GM23338 (cell line): ENCODE measurements around the gene FAR1.

ENCODE experiments used
- CTCF ChIP-seq, 2 experiments: fragments of 200-600 bp in 1 of 2; sonication (generic) in 1 of 2; conservative IDR thresholded peaks; 2 replicates each; pipeline versions ENCODE4 v1.5.1 to v1.6.1; 2016 to 2017; ENCODE audit warnings: antibody characterized with exemption in 2 of 2, low read depth in 2 of 2, mild to moderate bottlenecking in 2 of 2, moderate library complexity in 1 of 2
- ETS1 ChIP-seq: IDR thresholded peaks from 2 replicates; pipeline ENCODE4 v1.6.1; 2016; ENCODE audit warnings: antibody characterized with exemption
- EZH2 ChIP-seq: fragments of 200-600 bp; sonication (generic); IDR thresholded peaks from one replicate; pipeline ENCODE4 v1.8.0; 2017; ENCODE audit warnings: antibody characterized with exemption, mild to moderate bottlenecking, low read depth; ENCODE audit not compliant: unreplicated experiment
- EZH2phosphoT487 ChIP-seq: fragments of 200-600 bp; sonication (generic); IDR thresholded peaks from one replicate; pipeline ENCODE4 v1.8.1; 2018; ENCODE audit warnings: antibody characterized with exemption; ENCODE audit not compliant: unreplicated experiment
- POLR2AphosphoS5 ChIP-seq: IDR thresholded peaks from 2 replicates; pipeline ENCODE4 v1.6.1; 2016; ENCODE audit warnings: antibody characterized with exemption, low read depth
- REST ChIP-seq: IDR thresholded peaks from one replicate; pipeline ENCODE4 v1.6.1; 2018; ENCODE audit warnings: antibody characterized with exemption; ENCODE audit not compliant: unreplicated experiment
- ZNF331 ChIP-seq: fragments of 250-450 bp; sonication (Bioruptor Pico); IDR thresholded peaks from 2 replicates; pipeline ENCODE4 v1.5.0; 2020; ENCODE audit warnings: low read depth, mild to moderate bottlenecking, moderate library complexity

- peak; percentile 20 to 63; a peak in 2 of 4 replicates for TF ChIP-seq CTCF (conservative IDR thresholded peaks at IDR 0.05; ENCODE audit: low read depth in 2 of 2)
- no peak for TF ChIP-seq ZNF331 (CRISPR knock-in tag)
- TF ChIP-seq EZH2: no peak
- no peak for TF ChIP-seq EZH2phosphoT487
- no peak for TF ChIP-seq REST
- TF ChIP-seq POLR2AphosphoS5: peak; percentile 76
- TF ChIP-seq ETS1: no peak
Measured at GRCh38 chr11:13668102-13668956, at the start of gene FAR1.
